ENCODE results near the gene GNAS. TPM values are rescaled to one million over a fixed set of nuclear protein-coding genes. Genes with fewer than 3 reads are reported as not detected.

Gene GNAS
- total and polyA plus RNA-seq, 4 donors = 838 to 1,060 (median 907) TPM

GRCh38 chr20:58877976-58878360, 25.5 kb downstream of the GNAS start:
- intact Hi-C loops (cut with DNase I) = loop anchor here in 1 of 2 donors (10.0 kb wide), 1 partner anchor 207 kb away; no protein-coding TSS in a partner anchor
- 85 to 89% methylated on average over 4 of the region's 4 CpGs for WGBS, 2 donors
- Histone ChIP-seq H3K4me3 (ENCODE audit: low read length in 2 of 2) (no peak overlapping the region), H3K27ac (ENCODE audit: low read depth in 1 of 2, low read length in 2 of 2) (no peak overlapping the region), H3K4me1 (ENCODE audit: control insufficient read depth in 1 of 2, insufficient read depth in 2 of 2, low read length in 2 of 2) (peaks cover 0 to 3% of the 10 kb centered on the region in 2 donors), H3K36me3 (ENCODE audit: control insufficient read depth in 1 of 2, insufficient read depth in 2 of 2, low read length in 1 of 2) (no peaks in the 10 kb centered on the region), H3K27me3 (ENCODE audit: control insufficient read depth in 1 of 2, insufficient read depth in 2 of 2, low read length in 1 of 2) (no peaks in the 10 kb centered on the region), H3K9me3 (ENCODE audit: control insufficient read depth, low read length) (no peaks in the 10 kb centered on the region)
- no peak for DNase-seq
- no peak for ATAC-seq (ENCODE audit: low FRiP score)

DNA sequence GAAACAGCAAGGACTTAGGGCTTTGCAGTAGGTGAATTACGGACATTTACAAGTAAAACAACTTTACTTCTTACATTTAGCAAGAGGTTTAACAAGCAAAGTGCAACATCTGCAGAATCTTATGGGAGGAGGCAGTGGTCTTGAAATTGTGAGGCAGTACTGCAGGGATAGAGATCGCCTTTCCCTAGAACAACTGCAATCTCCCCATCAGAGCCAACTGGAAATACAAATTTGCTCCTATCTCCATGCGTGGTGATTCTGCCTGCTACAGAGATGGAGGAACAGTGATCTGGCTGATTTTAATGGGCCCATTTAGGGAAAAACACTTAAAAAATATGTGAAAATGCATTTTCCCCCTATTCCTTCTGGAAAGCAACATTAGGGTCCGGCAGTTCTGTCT, 25.9 kb downstream of the GNAS start:
- intact Hi-C loops (cut with DNase I) = loop anchor here in 1 of 2 donors (10.0 kb wide), 1 partner anchor 206 kb away; no protein-coding TSS in a partner anchor
- H3K4me1 ChIP-seq (ENCODE audit: control insufficient read depth in 1 of 2, insufficient read depth in 2 of 2, low read length in 2 of 2) = peaks cover 0 to 3% of the 10 kb centered on the region in 2 donors
- H3K36me3 ChIP-seq (ENCODE audit: control insufficient read depth in 1 of 2, insufficient read depth in 2 of 2, low read length in 1 of 2) = no peaks in the 10 kb centered on the region
- no peak overlapping the region for H3K4me3 ChIP-seq (ENCODE audit: low read length in 2 of 2)
- H3K27me3 ChIP-seq (ENCODE audit: control insufficient read depth in 1 of 2, insufficient read depth in 2 of 2, low read length in 1 of 2) = no peaks in the 10 kb centered on the region
- no peak overlapping the region for H3K27ac ChIP-seq (ENCODE audit: low read depth in 1 of 2, low read length in 2 of 2)
- DNase-seq = no peak
- 92% methylated on average over 4 of the region's 4 CpGs for WGBS, 2 donors
- no peak for ATAC-seq (ENCODE audit: low FRiP score)
- no peaks in the 10 kb centered on the region for H3K9me3 ChIP-seq (ENCODE audit: control insufficient read depth, low read length)

DNA sequence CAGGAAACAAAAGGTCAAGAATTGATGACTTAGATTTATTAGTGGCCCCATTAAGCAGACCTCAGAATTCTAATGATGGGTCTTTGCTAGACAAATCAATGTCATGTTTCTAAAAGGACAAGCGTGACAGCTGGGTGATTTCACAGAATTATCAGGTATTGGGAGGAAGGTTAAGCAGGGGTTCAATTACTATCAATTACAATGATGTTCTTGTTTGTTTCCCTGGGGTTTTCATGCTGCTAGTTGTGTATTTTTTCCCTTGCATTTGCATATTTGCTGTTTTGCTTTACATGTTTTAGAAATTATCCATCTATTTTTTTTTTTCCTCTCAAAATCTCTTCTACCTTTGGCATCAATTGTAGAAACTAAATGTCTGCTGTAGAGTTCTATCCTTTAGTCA, 27.9 kb downstream of the GNAS start:
- H3K4me1 ChIP-seq (ENCODE audit: control insufficient read depth in 1 of 2, insufficient read depth in 2 of 2, low read length in 2 of 2) = peaks cover 0 to 3% of the 10 kb centered on the region in 2 donors
- no peak for ATAC-seq (ENCODE audit: low FRiP score)
- 92 to 100% methylated on average over 1 of the region's 1 CpG for WGBS, 2 donors
- H3K27ac ChIP-seq (ENCODE audit: low read depth in 1 of 2, low read length in 2 of 2) = no peak overlapping the region
- DNase-seq = no peak
- H3K27me3 ChIP-seq (ENCODE audit: control insufficient read depth in 1 of 2, insufficient read depth in 2 of 2, low read length in 1 of 2) = no peaks in the 10 kb centered on the region
- no peak overlapping the region for H3K4me3 ChIP-seq (ENCODE audit: low read length in 2 of 2)
- intact Hi-C loops (cut with DNase I) = loop anchor here in 1 of 2 donors (10.0 kb wide), 1 partner anchor 274 kb away; no protein-coding TSS in a partner anchor
- H3K36me3 ChIP-seq (ENCODE audit: control insufficient read depth in 1 of 2, insufficient read depth in 2 of 2, low read length in 1 of 2) = no peaks in the 10 kb centered on the region
- no peaks in the 10 kb centered on the region for H3K9me3 ChIP-seq (ENCODE audit: control insufficient read depth, low read length)

GRCh38 chr20:58880994-58881752, 28.7 kb downstream of the GNAS start:
- Histone ChIP-seq H3K4me3 (ENCODE audit: low read length in 2 of 2) (no peak overlapping the region), H3K9me3 (ENCODE audit: control insufficient read depth, low read length) (no peaks in the 10 kb centered on the region), H3K27ac (ENCODE audit: low read depth in 1 of 2, low read length in 2 of 2) (no peak overlapping the region), H3K36me3 (ENCODE audit: control insufficient read depth in 1 of 2, insufficient read depth in 2 of 2, low read length in 1 of 2) (no peaks in the 10 kb centered on the region), H3K4me1 (ENCODE audit: control insufficient read depth in 1 of 2, insufficient read depth in 2 of 2, low read length in 2 of 2) (peaks cover 0 to 3% of the 10 kb centered on the region in 2 donors), H3K27me3 (ENCODE audit: control insufficient read depth in 1 of 2, insufficient read depth in 2 of 2, low read length in 1 of 2) (no peaks in the 10 kb centered on the region)
- intact Hi-C loops (cut with DNase I) = loop anchor here in 1 of 2 donors (10.0 kb wide), 1 partner anchor 274 kb away; no protein-coding TSS in a partner anchor
- DNase-seq = no peak
- WGBS, 2 donors = 84 to 86% methylated on average over 9 of the region's 9 CpGs
- ATAC-seq (ENCODE audit: low FRiP score) = no peak

- Histone ChIP-seq H3K9me3 (ENCODE audit: control insufficient read depth, low read length) (no peaks in the 10 kb centered on the region), H3K27me3 (ENCODE audit: control insufficient read depth in 1 of 2, insufficient read depth in 2 of 2, low read length in 1 of 2) (no peaks in the 10 kb centered on the region), H3K4me1 (ENCODE audit: control insufficient read depth in 1 of 2, insufficient read depth in 2 of 2, low read length in 2 of 2) (peaks cover 0 to 3% of the 10 kb centered on the region in 2 donors), H3K27ac (ENCODE audit: low read depth in 1 of 2, low read length in 2 of 2) (peak overlapping the region in 1 of 2 donors; percentile 33), H3K4me3 (ENCODE audit: low read length in 2 of 2) (no peak overlapping the region), H3K36me3 (ENCODE audit: control insufficient read depth in 1 of 2, insufficient read depth in 2 of 2, low read length in 1 of 2) (no peaks in the 10 kb centered on the region)
- DNase-seq (no peak), ATAC-seq (ENCODE audit: low FRiP score) (no peak)
- WGBS, 2 donors = 69 to 72% methylated on average over 5 of the region's 5 CpGs
- intact Hi-C loops (cut with DNase I) = loop anchor here in 1 of 2 donors (10.0 kb wide), 1 partner anchor 272 kb away; no protein-coding TSS in a partner anchor
Measured at GRCh38 chr20:58882704-58883089, 30.2 kb downstream of the GNAS start.

GRCh38 chr20:58883241-58883691, 30.8 kb downstream of the GNAS start:
- DNase-seq (no peak), ATAC-seq (ENCODE audit: low FRiP score) (peak; percentile 48)
- WGBS, 2 donors = 18 to 23% methylated on average over 9 of the region's 9 CpGs
- no peak overlapping the region for H3K4me3 ChIP-seq (ENCODE audit: low read length in 2 of 2)
- H3K4me1 ChIP-seq (ENCODE audit: control insufficient read depth in 1 of 2, insufficient read depth in 2 of 2, low read length in 2 of 2) = peaks cover 0 to 3% of the 10 kb centered on the region in 2 donors
- H3K27me3 ChIP-seq (ENCODE audit: control insufficient read depth in 1 of 2, insufficient read depth in 2 of 2, low read length in 1 of 2) = no peaks in the 10 kb centered on the region
- peak overlapping the region; percentile 15 to 70 for H3K27ac ChIP-seq (ENCODE audit: low read depth in 1 of 2, low read length in 2 of 2)
- H3K9me3 ChIP-seq (ENCODE audit: control insufficient read depth, low read length) = no peaks in the 10 kb centered on the region
- intact Hi-C loops (cut with DNase I) = loop anchor here in 1 of 2 donors (10.0 kb wide), 1 partner anchor 272 kb away; no protein-coding TSS in a partner anchor
- no peaks in the 10 kb centered on the region for H3K36me3 ChIP-seq (ENCODE audit: control insufficient read depth in 1 of 2, insufficient read depth in 2 of 2, low read length in 1 of 2)

DNA sequence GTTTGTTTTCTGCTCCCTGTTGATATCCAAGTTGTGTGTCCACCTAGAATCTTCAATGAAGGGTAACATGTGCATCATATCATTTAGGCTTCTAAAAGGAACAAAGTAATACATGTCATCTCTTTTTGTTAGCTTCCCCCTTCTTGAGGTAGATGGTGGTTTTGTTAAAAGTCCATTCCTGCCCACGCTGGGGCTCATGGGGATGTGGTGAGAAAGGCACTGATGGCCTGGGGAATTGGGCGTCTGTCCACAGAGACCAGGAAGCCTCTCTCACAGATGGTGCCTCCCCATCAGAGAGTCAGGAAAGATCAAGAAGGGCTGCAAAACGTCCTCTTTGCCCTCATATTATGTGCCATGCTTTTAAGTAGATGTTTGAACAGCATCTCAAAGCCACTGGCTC, 32.5 kb downstream of the GNAS start:
- DNase-seq = no peak
- no peaks in the 10 kb centered on the region for H3K9me3 ChIP-seq (ENCODE audit: control insufficient read depth, low read length)
- 86 to 95% methylated on average over 3 of the region's 3 CpGs for WGBS, 2 donors
- H3K27ac ChIP-seq (ENCODE audit: low read depth in 1 of 2, low read length in 2 of 2) = no peak overlapping the region
- peaks cover 0 to 1% of the 10 kb centered on the region in 2 donors for H3K27me3 ChIP-seq (ENCODE audit: control insufficient read depth in 1 of 2, insufficient read depth in 2 of 2, low read length in 1 of 2)
- no peak for ATAC-seq (ENCODE audit: low FRiP score)
- peaks cover 0 to 3% of the 10 kb centered on the region in 2 donors for H3K4me1 ChIP-seq (ENCODE audit: control insufficient read depth in 1 of 2, insufficient read depth in 2 of 2, low read length in 2 of 2)
- no peak overlapping the region for H3K4me3 ChIP-seq (ENCODE audit: low read length in 2 of 2)
- H3K36me3 ChIP-seq (ENCODE audit: control insufficient read depth in 1 of 2, insufficient read depth in 2 of 2, low read length in 1 of 2) = no peaks in the 10 kb centered on the region
- intact Hi-C loops (cut with DNase I) = loop anchor here (5.0 to 10.0 kb wide), 2 partner anchors 102 to 270 kb away; no protein-coding TSS in a partner anchor

DNA sequence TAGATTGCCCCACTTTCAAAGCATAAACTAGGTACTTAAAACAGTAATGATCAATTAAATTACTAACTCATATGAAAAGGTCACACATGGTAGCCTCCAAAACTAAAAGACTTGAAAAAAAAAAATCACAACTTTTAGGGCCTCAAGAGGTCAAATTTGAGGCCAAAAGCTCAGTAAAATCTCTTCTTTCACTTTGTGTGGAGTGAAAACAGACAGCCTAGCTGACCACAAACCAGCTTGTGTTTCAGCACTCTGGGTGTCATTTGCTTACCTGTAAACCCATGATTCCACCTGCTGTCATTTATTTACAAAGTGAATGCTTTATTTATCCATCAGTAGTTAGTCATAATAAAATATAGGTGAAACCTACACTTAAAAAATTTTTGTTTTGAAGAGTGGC, 34.0 kb downstream of the GNAS start:
- no peak overlapping the region for H3K27ac ChIP-seq (ENCODE audit: low read depth in 1 of 2, low read length in 2 of 2)
- ATAC-seq (ENCODE audit: low FRiP score) (no peak), DNase-seq (no peak)
- H3K4me3 ChIP-seq (ENCODE audit: low read length in 2 of 2) = no peak overlapping the region
- H3K27me3 ChIP-seq (ENCODE audit: control insufficient read depth in 1 of 2, insufficient read depth in 2 of 2, low read length in 1 of 2) = peaks cover 0 to 1% of the 10 kb centered on the region in 2 donors
- H3K36me3 ChIP-seq (ENCODE audit: control insufficient read depth in 1 of 2, insufficient read depth in 2 of 2, low read length in 1 of 2) = no peaks in the 10 kb centered on the region
- no peaks in the 10 kb centered on the region for H3K9me3 ChIP-seq (ENCODE audit: control insufficient read depth, low read length)
- peaks cover 0 to 3% of the 10 kb centered on the region in 2 donors for H3K4me1 ChIP-seq (ENCODE audit: control insufficient read depth in 1 of 2, insufficient read depth in 2 of 2, low read length in 2 of 2)
- intact Hi-C loops (cut with DNase I) = loop anchor here (5.0 to 10.0 kb wide), 2 partner anchors 101 to 268 kb away; no protein-coding TSS in a partner anchor
